GM23338 (cell line): ENCODE results near the gene GLI3. TPM values are rescaled to one million over a fixed set of nuclear protein-coding genes. Genes with fewer than 3 reads are reported as not detected.

Source experiments
- ATAC-seq: fragments of 200-7000 bp; cut with Tn5 transposase; 3 replicates; pipeline ENCODE4 v1.9.1; 2020
- DNase-seq: peaks from one replicate; pipeline ENCODE4 v3.0.0-alpha.2; 2015; ENCODE audit warnings: low spot score
- H2AFZ ChIP-seq: fragments of 200-600 bp; sonication (generic); 2 replicates; pipeline ENCODE4 v1.8.0; 2016; ENCODE audit warnings: antibody characterized with exemption, mild to moderate bottlenecking, moderate library complexity
- H3F3A ChIP-seq: fragments of 200-600 bp; sonication (generic); replicated peaks from 2 replicates; pipeline ENCODE4 v1.8.0; 2017; ENCODE audit warnings: antibody characterized with exemption, mixed run types, low read depth
- H3K27ac ChIP-seq: fragments of 200-600 bp; sonication (generic); 2 replicates; pipeline ENCODE4 v1.6.1; 2016; ENCODE audit warnings: low read depth
- H3K27me3 ChIP-seq: fragments of 200-600 bp; sonication (generic); 2 replicates; pipeline ENCODE4 v1.8.0; 2016; ENCODE audit warnings: mild to moderate bottlenecking, mixed run types, moderate library complexity; ENCODE audit not compliant: insufficient read depth
- H3K36me3 ChIP-seq: fragments of 200-600 bp; sonication (generic); 2 replicates; pipeline ENCODE4 v1.8.0; 2016; ENCODE audit warnings: mild to moderate bottlenecking; ENCODE audit not compliant: insufficient read depth
- H3K4me1 ChIP-seq: fragments of 200-600 bp; sonication (generic); 2 replicates; pipeline ENCODE4 v1.8.0; 2016; ENCODE audit warnings: mild to moderate bottlenecking, moderate library complexity; ENCODE audit not compliant: insufficient read depth
- H3K4me2 ChIP-seq: fragments of 200-600 bp; sonication (generic); 2 replicates; pipeline ENCODE4 v1.7.1; 2017; ENCODE audit warnings: mixed run types
- H3K4me3 ChIP-seq: fragments of 200-600 bp; sonication (generic); 2 replicates; pipeline ENCODE4 v1.6.1; 2016; ENCODE audit warnings: mixed run types
- H3K79me2 ChIP-seq: fragments of 200-600 bp; sonication (generic); replicated peaks from 2 replicates; pipeline ENCODE4 v1.8.0; 2017; ENCODE audit warnings: mild to moderate bottlenecking; ENCODE audit not compliant: insufficient read depth
- H3K9me2 ChIP-seq: fragments of 200-600 bp; sonication (generic); 2 replicates; pipeline ENCODE4 v1.8.0; 2017; ENCODE audit not compliant: insufficient read depth
- H4K20me1 ChIP-seq: fragments of 200-600 bp; sonication (generic); replicated peaks from 2 replicates; pipeline ENCODE4 v1.8.0; 2017; ENCODE audit warnings: mild to moderate bottlenecking; ENCODE audit not compliant: insufficient read depth
- H3K27ac Mint-ChIP-seq: 2 replicates; pipeline ENCODE4 v1.8.0; 2020; ENCODE audit warnings: inconsistent platforms, mild to moderate bottlenecking, moderate library complexity, mixed read lengths
- H3K27me3 Mint-ChIP-seq: 3 replicates; pipeline ENCODE4 v1.8.0; 2022; ENCODE audit warnings: low read depth, mild to moderate bottlenecking, moderate library complexity, mixed read lengths, inconsistent platforms; ENCODE audit not compliant: insufficient read depth, poor library complexity
- H3K36me3 Mint-ChIP-seq: 3 replicates; pipeline ENCODE4 v1.8.0; 2021; ENCODE audit warnings: low read depth, mild to moderate bottlenecking, inconsistent platforms, moderate library complexity, mixed read lengths
- H3K4me1 Mint-ChIP-seq: 3 replicates; pipeline ENCODE4 v1.8.0; 2020; ENCODE audit warnings: mild to moderate bottlenecking, inconsistent platforms, mixed read lengths
- H3K4me3 Mint-ChIP-seq: 3 replicates; pipeline ENCODE4 v1.8.0; 2021; ENCODE audit warnings: moderate library complexity, mild to moderate bottlenecking, inconsistent platforms, mixed read lengths
- H3K9me3 Mint-ChIP-seq: 3 replicates; pipeline ENCODE4 v1.8.0; 2020; ENCODE audit warnings: moderate library complexity, mild to moderate bottlenecking, inconsistent platforms, mixed read lengths
- CREB1 ChIP-seq: fragments of 250-450 bp; sonication (Bioruptor Pico); IDR thresholded peaks from 2 replicates; pipeline ENCODE4 v1.5.0; 2020; ENCODE audit warnings: low read depth, mild to moderate bottlenecking, moderate library complexity
- CTCF ChIP-seq, 2 experiments: fragments of 200-600 bp in 1 of 2; sonication (generic) in 1 of 2; conservative IDR thresholded peaks; 2 replicates each; pipeline versions ENCODE4 v1.5.1 to v1.6.1; 2016 to 2017; ENCODE audit warnings: antibody characterized with exemption in 2 of 2, low read depth in 2 of 2, mild to moderate bottlenecking in 2 of 2, moderate library complexity in 1 of 2
- EZH2 ChIP-seq: fragments of 200-600 bp; sonication (generic); IDR thresholded peaks from one replicate; pipeline ENCODE4 v1.8.0; 2017; ENCODE audit warnings: antibody characterized with exemption, mild to moderate bottlenecking, low read depth; ENCODE audit not compliant: unreplicated experiment
- EZH2phosphoT487 ChIP-seq: fragments of 200-600 bp; sonication (generic); IDR thresholded peaks from one replicate; pipeline ENCODE4 v1.8.1; 2018; ENCODE audit warnings: antibody characterized with exemption; ENCODE audit not compliant: unreplicated experiment
- JUNB ChIP-seq: IDR thresholded peaks from one replicate; pipeline ENCODE4 v1.6.1; 2016; ENCODE audit warnings: antibody characterized with exemption; ENCODE audit not compliant: unreplicated experiment
- NANOG ChIP-seq: IDR thresholded peaks from 2 replicates; pipeline ENCODE4 v1.6.1; 2016; ENCODE audit warnings: antibody characterized with exemption, borderline replicate concordance
- POLR2AphosphoS5 ChIP-seq: IDR thresholded peaks from 2 replicates; pipeline ENCODE4 v1.6.1; 2016; ENCODE audit warnings: antibody characterized with exemption, low read depth
- STAT1 ChIP-seq: IDR thresholded peaks from one replicate; pipeline ENCODE4 v1.6.1; 2016; ENCODE audit warnings: antibody characterized with exemption; ENCODE audit not compliant: unreplicated experiment
- ZNF114 ChIP-seq: fragments of 250-450 bp; sonication (Bioruptor Pico); IDR thresholded peaks from 2 replicates; pipeline ENCODE4 v1.5.0; 2020; ENCODE audit warnings: mild to moderate bottlenecking, moderate library complexity
- ZNF331 ChIP-seq: fragments of 250-450 bp; sonication (Bioruptor Pico); IDR thresholded peaks from 2 replicates; pipeline ENCODE4 v1.5.0; 2020; ENCODE audit warnings: low read depth, mild to moderate bottlenecking, moderate library complexity
- ZNF462 ChIP-seq: fragments of 250-450 bp; sonication (Bioruptor Pico); IDR thresholded peaks from 2 replicates; pipeline ENCODE4 v1.5.0; 2020; ENCODE audit warnings: mild to moderate bottlenecking, moderate library complexity
- polyA plus RNA-seq: library from polyadenylated mRNA; unstranded; fragments of >200 nt; fragmentation: Nextera tagmentation; extraction: Ambion mirVana; gene quantifications from 2 replicates; pipeline ENCODE4 v1.2.1, GENCODE V29; 2016
- total RNA-seq: library from RNA; depleted of rRNA; stranded (reverse); fragments of >200 nt; shearing (Covaris generic); gene quantifications from 2 replicates; pipeline ENCODE4 v1.2.3, GENCODE V29; 2014
- TF ChIP-seq, protein P1 (sequence below): IDR thresholded peaks from one replicate; pipeline ENCODE4 v1.6.1; 2018; ENCODE audit warnings: antibody characterized with exemption; ENCODE audit not compliant: unreplicated experiment
- TF ChIP-seq, protein P2 (sequence below): IDR thresholded peaks from 2 replicates; pipeline ENCODE4 v1.6.1; 2016; ENCODE audit warnings: antibody characterized with exemption

The GLI3 gene
- total and polyA plus RNA-seq, 2 experiments from 2014 or later, result 16.1 to 17.9 TPM

- Histone ChIP-seq H3F3A (no peaks in the 10 kb centered on the region), H3K4me2 (no peak overlapping the region), H3K4me3 (no peak overlapping the region), H3K27me3 (no peaks in the 10 kb centered on the region), H2AFZ (peak overlapping the region; percentile 43; the same call in 1 of the 2 replicates), H4K20me1 (no peaks in the 10 kb centered on the region), H3K4me1 (peaks cover 11% of the 10 kb centered on the region), H3K36me3 (no peaks in the 10 kb centered on the region), H3K79me2 (no peaks in the 10 kb centered on the region), H3K27ac (no peak overlapping the region), H3K9me2 (no peaks in the 10 kb centered on the region; the same call in 1 of the 2 replicates)
- Mint-ChIP-seq H3K9me3 (no peaks in the 10 kb centered on the region; the same call in 2 of the 3 replicates), H3K36me3 (no peaks in the 10 kb centered on the region), H3K27ac (no peak overlapping the region), H3K27me3 (peaks cover 6% of the 10 kb centered on the region), H3K4me1 (peaks cover 20% of the 10 kb centered on the region), H3K4me3 (no peak overlapping the region)
- ATAC-seq, result peak; percentile 72
- DNase-seq, result peak; percentile 13
- no peak for TF ChIP-seq STAT1
- TF ChIP-seq, protein P1, sequence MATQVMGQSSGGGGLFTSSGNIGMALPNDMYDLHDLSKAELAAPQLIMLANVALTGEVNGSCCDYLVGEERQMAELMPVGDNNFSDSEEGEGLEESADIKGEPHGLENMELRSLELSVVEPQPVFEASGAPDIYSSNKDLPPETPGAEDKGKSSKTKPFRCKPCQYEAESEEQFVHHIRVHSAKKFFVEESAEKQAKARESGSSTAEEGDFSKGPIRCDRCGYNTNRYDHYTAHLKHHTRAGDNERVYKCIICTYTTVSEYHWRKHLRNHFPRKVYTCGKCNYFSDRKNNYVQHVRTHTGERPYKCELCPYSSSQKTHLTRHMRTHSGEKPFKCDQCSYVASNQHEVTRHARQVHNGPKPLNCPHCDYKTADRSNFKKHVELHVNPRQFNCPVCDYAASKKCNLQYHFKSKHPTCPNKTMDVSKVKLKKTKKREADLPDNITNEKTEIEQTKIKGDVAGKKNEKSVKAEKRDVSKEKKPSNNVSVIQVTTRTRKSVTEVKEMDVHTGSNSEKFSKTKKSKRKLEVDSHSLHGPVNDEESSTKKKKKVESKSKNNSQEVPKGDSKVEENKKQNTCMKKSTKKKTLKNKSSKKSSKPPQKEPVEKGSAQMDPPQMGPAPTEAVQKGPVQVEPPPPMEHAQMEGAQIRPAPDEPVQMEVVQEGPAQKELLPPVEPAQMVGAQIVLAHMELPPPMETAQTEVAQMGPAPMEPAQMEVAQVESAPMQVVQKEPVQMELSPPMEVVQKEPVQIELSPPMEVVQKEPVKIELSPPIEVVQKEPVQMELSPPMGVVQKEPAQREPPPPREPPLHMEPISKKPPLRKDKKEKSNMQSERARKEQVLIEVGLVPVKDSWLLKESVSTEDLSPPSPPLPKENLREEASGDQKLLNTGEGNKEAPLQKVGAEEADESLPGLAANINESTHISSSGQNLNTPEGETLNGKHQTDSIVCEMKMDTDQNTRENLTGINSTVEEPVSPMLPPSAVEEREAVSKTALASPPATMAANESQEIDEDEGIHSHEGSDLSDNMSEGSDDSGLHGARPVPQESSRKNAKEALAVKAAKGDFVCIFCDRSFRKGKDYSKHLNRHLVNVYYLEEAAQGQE, result no peak
- no peak for TF ChIP-seq EZH2phosphoT487
- TF ChIP-seq CREB1 (CRISPR knock-in tag), result no peak
- no peak for TF ChIP-seq NANOG
- TF ChIP-seq EZH2, result no peak
- no peak for TF ChIP-seq POLR2AphosphoS5
- no peak for TF ChIP-seq ZNF462 (CRISPR knock-in tag)
- no peak for TF ChIP-seq CTCF (conservative IDR thresholded peaks at IDR 0.05; ENCODE audit: low read depth in 2 of 2)
- no peak for TF ChIP-seq JUNB
- TF ChIP-seq, protein P2, sequence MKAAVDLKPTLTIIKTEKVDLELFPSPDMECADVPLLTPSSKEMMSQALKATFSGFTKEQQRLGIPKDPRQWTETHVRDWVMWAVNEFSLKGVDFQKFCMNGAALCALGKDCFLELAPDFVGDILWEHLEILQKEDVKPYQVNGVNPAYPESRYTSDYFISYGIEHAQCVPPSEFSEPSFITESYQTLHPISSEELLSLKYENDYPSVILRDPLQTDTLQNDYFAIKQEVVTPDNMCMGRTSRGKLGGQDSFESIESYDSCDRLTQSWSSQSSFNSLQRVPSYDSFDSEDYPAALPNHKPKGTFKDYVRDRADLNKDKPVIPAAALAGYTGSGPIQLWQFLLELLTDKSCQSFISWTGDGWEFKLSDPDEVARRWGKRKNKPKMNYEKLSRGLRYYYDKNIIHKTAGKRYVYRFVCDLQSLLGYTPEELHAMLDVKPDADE, result no peak
- no peak for TF ChIP-seq ZNF114 (CRISPR knock-in tag)
- TF ChIP-seq ZNF331 (CRISPR knock-in tag), result no peak
Measured at GRCh38 chr7:42263971-42264370, 27.0 kb upstream of the GLI3 start.
